GM12878 (cell line): ENCODE results near the gene SBF2. TPM values are rescaled to one million over a fixed set of nuclear protein-coding genes. Genes with fewer than 3 reads are reported as not detected.

Experiments
- ATAC-seq: fragments of 200-7000 bp; cut with Tn5 transposase; 3 replicates; pipeline ENCODE4 v1.9.1; 2020; ENCODE audit warnings: mild to moderate bottlenecking, moderate library complexity
- BruUV-seq: library from RNA; stranded (reverse); fragments of 400-500 nt; replicated peaks from 2 replicates; lab custom pipeline; 2021; lab: Mats Ljungman, UMichigan
- CTCF ChIA-PET: fragments of 300-600 bp; sonication (Branson Sonifier 250); formaldehyde crosslinking; extraction: SDS; loops from one replicate; lab custom pipeline; 2021; ENCODE audit warnings: inconsistent platforms; lab: Yijun Ruan, JAX
- POLR2A ChIA-PET: fragments of 350-600 bp; formaldehyde crosslinking; extraction: SDS; loops from one replicate; lab custom pipeline; 2021; ENCODE audit warnings: inconsistent platforms; lab: Charles Lee
- RAD21 ChIA-PET: fragments of 300-600 bp; sonication (Branson Sonifier 250); formaldehyde crosslinking; loops from one replicate; lab custom pipeline; 2023; ENCODE audit warnings: antibody characterized with exemption; ENCODE audit not compliant: unreplicated experiment; lab: Charles Lee
- SMC1A ChIA-PET: fragments of 300-600 bp; sonication (Branson Sonifier 250); formaldehyde crosslinking; loops from one replicate; lab custom pipeline; 2023; ENCODE audit not compliant: unreplicated experiment, uncharacterized antibody; lab: Charles Lee
- DNase-seq: peaks from one replicate; pipeline ENCODE4 v3.0.0-alpha.2; 2011; ENCODE audit warnings: low read depth, low spot score
- FAIRE-seq: peaks from 3 replicates; lab custom pipeline; 2011; peaks lifted over from hg19 to GRCh38; lab: Jason Lieb, UNC
- H2AFZ ChIP-seq: 2 replicates; pipeline ENCODE4 v1.6.0; 2011; ENCODE audit warnings: low read depth, low read length, control low read depth; ENCODE audit not compliant: control insufficient read depth
- H3K27ac ChIP-seq: 2 replicates; pipeline ENCODE4 v1.5.1; 2011; ENCODE audit warnings: control low read depth; ENCODE audit not compliant: control insufficient read depth, insufficient read depth
- H3K27me3 ChIP-seq, 2 experiments: replicated peaks in 1 of 2; 2 replicates each; pipeline versions ENCODE4 v1.6.0 to v1.6.1; 2011; ENCODE audit warnings: low read length in 1 of 2; ENCODE audit not compliant: control insufficient read depth in 2 of 2, insufficient read depth in 2 of 2
- H3K36me3 ChIP-seq, 2 experiments: 2 replicates each; pipeline ENCODE4 v1.5.1; 2011; ENCODE audit warnings: low read length in 1 of 2; ENCODE audit not compliant: control insufficient read depth in 2 of 2, insufficient read depth in 2 of 2
- H3K4me1 ChIP-seq: 2 replicates; pipeline ENCODE4 v1.6.1; 2011; ENCODE audit warnings: mild to moderate bottlenecking, low read length, moderate library complexity, mixed read lengths; ENCODE audit not compliant: control insufficient read depth, insufficient read depth
- H3K4me2 ChIP-seq: 2 replicates; pipeline ENCODE4 v1.6.0; 2011; ENCODE audit warnings: control low read depth; ENCODE audit not compliant: control insufficient read depth, insufficient read depth
- H3K4me3 ChIP-seq: fragments of 200-600 bp; sonication (generic); 2 replicates; pipeline ENCODE4 v1.5.1; 2016
- H3K79me2 ChIP-seq: 2 replicates; pipeline ENCODE4 v1.6.0; 2011; ENCODE audit warnings: low read length; ENCODE audit not compliant: control insufficient read depth, insufficient read depth
- H3K9ac ChIP-seq: 2 replicates; pipeline ENCODE4 v1.8.0; 2011; ENCODE audit warnings: low read length, control low read depth, mixed read lengths; ENCODE audit not compliant: control insufficient read depth, insufficient read depth
- H3K9me3 ChIP-seq: replicated peaks from 3 replicates; pipeline ENCODE4 v1.5.1; 2011; ENCODE audit warnings: mild to moderate bottlenecking, low read length; ENCODE audit not compliant: control insufficient read depth, insufficient read depth
- H4K20me1 ChIP-seq: 2 replicates; pipeline ENCODE4 v1.6.0; 2011; ENCODE audit not compliant: control insufficient read depth, insufficient read depth
- BRCA1 ChIP-seq: IDR thresholded peaks from 2 replicates; pipeline ENCODE4 v1.6.1; 2011; ENCODE audit warnings: low read depth, low read length, improper control_type of control experiment
- CBFB ChIP-seq: IDR thresholded peaks from 2 replicates; pipeline ENCODE4 v1.6.1; 2016; ENCODE audit warnings: antibody characterized with exemption, low read depth
- CEBPB ChIP-seq, 2 experiments: fragments of 150-350 bp in 1 of 2; IDR thresholded peaks; 2 replicates each; pipeline ENCODE4 v1.6.1; 2012 to 2014; ENCODE audit warnings: low read depth in 2 of 2, low read length in 2 of 2, borderline replicate concordance in 1 of 2, inconsistent platforms in 1 of 2
- E4F1 ChIP-seq: fragments of 450-650 bp; IDR thresholded peaks from 2 replicates; pipeline ENCODE4 v1.6.1; 2018; ENCODE audit warnings: borderline replicate concordance, mild to moderate bottlenecking; ENCODE audit not compliant: partially characterized antibody
- GABPA ChIP-seq: IDR thresholded peaks from 2 replicates; pipeline ENCODE4 v1.6.1; 2014; ENCODE audit warnings: antibody characterized with exemption, low read depth, mild to moderate bottlenecking, inconsistent platforms
- HCFC1 ChIP-seq: fragments of 150-350 bp; IDR thresholded peaks from 2 replicates; pipeline ENCODE4 v1.6.1; 2014; ENCODE audit warnings: low read length
- HDAC6 ChIP-seq: fragments of 200-600 bp; sonication (generic); IDR thresholded peaks from one replicate; pipeline ENCODE4 v1.8.0; 2017; ENCODE audit warnings: antibody characterized with exemption; ENCODE audit not compliant: unreplicated experiment
- HSF1 ChIP-seq: fragments of 150-350 bp; IDR thresholded peaks from 2 replicates; pipeline ENCODE4 v1.6.1; 2014; ENCODE audit warnings: mild to moderate bottlenecking, low read depth, low read length
- IKZF1 ChIP-seq: fragments of 450-650 bp; conservative IDR thresholded peaks from 2 replicates; pipeline ENCODE4 v1.6.1; 2017; ENCODE audit warnings: antibody characterized with exemption, mild to moderate bottlenecking
- NFYA ChIP-seq: IDR thresholded peaks from 2 replicates; pipeline ENCODE4 v1.6.1; 2011; ENCODE audit warnings: low read depth, mild to moderate bottlenecking, low read length, improper control_type of control experiment, borderline replicate concordance
- RBBP5 ChIP-seq: fragments of 200-600 bp; sonication (generic); conservative IDR thresholded peaks from 2 replicates; pipeline ENCODE4 v1.6.1; 2016
- RUNX3 ChIP-seq: IDR thresholded peaks from 2 replicates; pipeline ENCODE4 v1.6.1; 2012; ENCODE audit warnings: low read length, inconsistent platforms
- SMAD1 ChIP-seq: fragments of 450-650 bp; IDR thresholded peaks from 2 replicates; pipeline ENCODE4 v1.6.1; 2018; ENCODE audit warnings: mild to moderate bottlenecking, low read depth; ENCODE audit not compliant: partially characterized antibody
- SMARCA5 ChIP-seq: fragments of 450-650 bp; IDR thresholded peaks from 2 replicates; pipeline ENCODE4 v1.6.1; 2017; ENCODE audit warnings: mild to moderate bottlenecking
- SMC3 ChIP-seq: IDR thresholded peaks from 2 replicates; pipeline ENCODE4 v1.6.1; 2011; ENCODE audit warnings: low read length, improper control_type of control experiment, borderline replicate concordance
- SRF ChIP-seq, 2 experiments: IDR thresholded peaks; 2 replicates each; pipeline ENCODE4 v1.6.1; 2011; ENCODE audit warnings: low read depth in 2 of 2, low read length in 2 of 2, mild to moderate bottlenecking in 1 of 2, moderate library complexity in 1 of 2
- WRNIP1 ChIP-seq: IDR thresholded peaks from 2 replicates; pipeline ENCODE4 v1.6.1; 2011; ENCODE audit warnings: low read depth, low read length, improper control_type of control experiment, borderline replicate concordance
- YY1 ChIP-seq: IDR thresholded peaks from 2 replicates; pipeline ENCODE4 v1.6.1; 2011; ENCODE audit warnings: low read depth, mild to moderate bottlenecking, low read length
- WGBS: methylation state at CpG from one replicate; pipeline ENCODE4 v1.1.6; 2016; ENCODE audit warnings: low lambda C conversion rate; ENCODE audit not compliant: insufficient replicate concordance, insufficient coverage; ENCODE audit errors: missing lambda C conversion rate; 5-methylcytosine and 5-hydroxymethylcytosine counted together
- in situ Hi-C: fragments of 300-500 bp; cut with MboI; formaldehyde crosslinking; loops from 9 replicates; pipeline ENCODE4 v1.14.3; 2018; ENCODE audit warnings: mixed read lengths
- intact Hi-C: fragments of 100-400 bp; cut with micrococcal nuclease; formaldehyde crosslinking; loops from one replicate; pipeline ENCODE4 v1.14.2; 2022; ENCODE audit not compliant: unreplicated experiment
- polyA plus RNA-seq, 11 experiments: library from polyadenylated mRNA; depleted of rRNA in 4 of 11; unstranded in 6 of 11; stranded (reverse) in 5 of 11; fragments of >200 nt; fragmentation: Nextera tagmentation in 4 of 11; fragmentation: Illumina TruSeq in 1 of 11; extraction: Ambion mirVana in 4 of 11; extraction: Trizol in 1 of 11; gene quantifications; 1 replicate in 1 of 11; 2 replicates in 10 of 11; pipeline versions ENCODE4 v1.2.1 to v1.2.3, GENCODE V29; 2011 to 2016; ENCODE audit warnings: inconsistent platforms in 2 of 11, missing spikeins in 2 of 11, low read depth in 1 of 11
- total RNA-seq, 4 experiments: library from RNA; depleted of rRNA in 3 of 4; stranded (reverse); fragments of >200 nt in 3 of 4; fragmentation: Illumina TruSeq in 1 of 4; extraction: Trizol in 1 of 4; gene quantifications; 2 replicates each; pipeline versions ENCODE4 v1.2.1 to v1.2.3, GENCODE V29; 2013 to 2021
- TF ChIP-seq, protein P1 (sequence below): IDR thresholded peaks from 2 replicates; pipeline ENCODE4 v1.6.1; 2012; ENCODE audit warnings: low read depth, low read length, improper control_type of control experiment
- TF ChIP-seq, protein P2 (sequence below): IDR thresholded peaks from 2 replicates; pipeline ENCODE4 v1.6.1; 2011; ENCODE audit warnings: low read depth, low read length, improper control_type of control experiment, borderline replicate concordance

Gene SBF2
- total and polyA plus RNA-seq, 10 of the 15 experiments (the other 5 are each of a cell fraction or from before 2014, with no cell fraction given): 0.24 to 2.3 (median 1.1) TPM

- no peak for TF ChIP-seq WRNIP1
Measured at GRCh38 chr11:10113852-10114251, 180.2 kb downstream of the SBF2 start (continued).

DNA sequence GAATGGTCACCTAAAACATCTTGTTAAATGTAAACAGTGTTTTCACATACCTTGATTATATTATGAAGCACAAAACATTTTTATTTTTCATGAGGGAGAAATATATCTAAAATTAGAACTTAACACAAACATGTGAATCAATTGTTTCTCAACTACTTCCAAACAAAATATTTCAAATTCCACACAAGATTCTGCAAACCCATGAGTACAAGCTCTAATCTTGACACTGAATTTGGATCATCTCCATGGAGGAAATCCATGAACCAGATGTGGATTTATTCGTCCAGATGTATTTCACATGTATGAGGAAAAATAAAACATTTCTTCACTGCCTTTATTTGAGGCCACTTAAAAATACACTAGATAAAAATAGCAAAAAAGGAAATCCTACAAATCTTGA, 184.2 kb downstream of the SBF2 start:
- no peak for FAIRE-seq
- POLR2A ChIA-PET: no interaction called here
- 0% methylated on average over 1 of the region's 1 CpG for WGBS

More for the DNA sequence above, 184.2 kb downstream of the SBF2 start:
- ATAC-seq (no peak), DNase-seq (no peak)
- no peaks in the 10 kb centered on the region for H3K27me3 ChIP-seq
- H3K79me2 ChIP-seq: no peaks in the 10 kb centered on the region
- TF ChIP-seq, protein P1, sequence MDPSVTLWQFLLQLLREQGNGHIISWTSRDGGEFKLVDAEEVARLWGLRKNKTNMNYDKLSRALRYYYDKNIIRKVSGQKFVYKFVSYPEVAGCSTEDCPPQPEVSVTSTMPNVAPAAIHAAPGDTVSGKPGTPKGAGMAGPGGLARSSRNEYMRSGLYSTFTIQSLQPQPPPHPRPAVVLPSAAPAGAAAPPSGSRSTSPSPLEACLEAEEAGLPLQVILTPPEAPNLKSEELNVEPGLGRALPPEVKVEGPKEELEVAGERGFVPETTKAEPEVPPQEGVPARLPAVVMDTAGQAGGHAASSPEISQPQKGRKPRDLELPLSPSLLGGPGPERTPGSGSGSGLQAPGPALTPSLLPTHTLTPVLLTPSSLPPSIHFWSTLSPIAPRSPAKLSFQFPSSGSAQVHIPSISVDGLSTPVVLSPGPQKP: no peak
- no peak for TF ChIP-seq SRF (IDR thresholded peaks at IDR 0.05; ENCODE audit: low read depth in 2 of 2, low read length in 2 of 2)
- TF ChIP-seq SMC3: no peak
- TF ChIP-seq SMARCA5: no peak
- TF ChIP-seq GABPA: no peak
- no peak for TF ChIP-seq BRCA1
- TF ChIP-seq IKZF1: no peak
- TF ChIP-seq RBBP5: no peak
- no peak for TF ChIP-seq SMAD1
- no peak for TF ChIP-seq HDAC6
- no peak for TF ChIP-seq E4F1
- TF ChIP-seq RUNX3: no peak
- TF ChIP-seq CEBPB (IDR thresholded peaks at IDR 0.05; ENCODE audit: borderline replicate concordance in 1 of 2, low read depth in 2 of 2, low read length in 2 of 2): no peak
- TF ChIP-seq NFYA: no peak
- no peak for TF ChIP-seq HCFC1
- TF ChIP-seq HSF1: no peak
- TF ChIP-seq CBFB: no peak
- no peak for TF ChIP-seq YY1
- TF ChIP-seq, protein P2, sequence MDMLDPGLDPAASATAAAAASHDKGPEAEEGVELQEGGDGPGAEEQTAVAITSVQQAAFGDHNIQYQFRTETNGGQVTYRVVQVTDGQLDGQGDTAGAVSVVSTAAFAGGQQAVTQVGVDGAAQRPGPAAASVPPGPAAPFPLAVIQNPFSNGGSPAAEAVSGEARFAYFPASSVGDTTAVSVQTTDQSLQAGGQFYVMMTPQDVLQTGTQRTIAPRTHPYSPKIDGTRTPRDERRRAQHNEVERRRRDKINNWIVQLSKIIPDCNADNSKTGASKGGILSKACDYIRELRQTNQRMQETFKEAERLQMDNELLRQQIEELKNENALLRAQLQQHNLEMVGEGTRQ: no peak
- no peaks in the 10 kb centered on the region for H4K20me1 ChIP-seq
- in situ Hi-C loops: no loop called here
- BruUV-seq: no TSS peak
- no peaks in the 10 kb centered on the region for H3K9me3 ChIP-seq
- no peak overlapping the region for H3K4me2 ChIP-seq
- no peak overlapping the region for H3K27ac ChIP-seq
- CTCF ChIA-PET: interaction anchor here (1.0 kb wide), 1 partner anchor 33 kb away, joined by 3 read pairs; no protein-coding TSS in a partner anchor
- H3K4me1 ChIP-seq: no peaks in the 10 kb centered on the region
- SMC1A ChIA-PET: no interaction called here
- no peaks in the 10 kb centered on the region for H3K36me3 ChIP-seq
- no peak overlapping the region for H2AFZ ChIP-seq
- RAD21 ChIA-PET: no interaction called here
- no peak overlapping the region for H3K9ac ChIP-seq
- H3K4me3 ChIP-seq: no peak overlapping the region
- intact Hi-C loops: no loop called here
